Measurements from ENCODE around the gene ARHGAP10.

ARHGAP10 gene

GRCh38 chr4:147848634-147849033, 116.7 kb downstream of the ARHGAP10 start:
- TF ChIP-seq CTCF (IDR thresholded peaks at IDR 0.05; ENCODE audit: low read depth, low read length, missing control alignments): no peak
- no peak for DNase-seq (ENCODE audit: low read depth)
- H3K4me3 ChIP-seq (ENCODE audit: low read depth, low read length): no peak overlapping the region

- no peak for DNase-seq (ENCODE audit: low read depth)
- no peak overlapping the region for H3K4me3 ChIP-seq (ENCODE audit: low read depth, low read length)
- no peak for TF ChIP-seq CTCF (IDR thresholded peaks at IDR 0.05; ENCODE audit: low read depth, low read length, missing control alignments)
Observed at GRCh38 chr4:147851135-147851534, 119.2 kb downstream of the ARHGAP10 start.

GRCh38 chr4:147853706-147854105, 121.8 kb downstream of the ARHGAP10 start:
- no peak for TF ChIP-seq CTCF (IDR thresholded peaks at IDR 0.05; ENCODE audit: low read depth, low read length, missing control alignments)
- no peak for DNase-seq (ENCODE audit: low read depth)
- H3K4me3 ChIP-seq (ENCODE audit: low read depth, low read length): no peak overlapping the region

- no peak for TF ChIP-seq CTCF (IDR thresholded peaks at IDR 0.05; ENCODE audit: low read depth, low read length, missing control alignments)
- no peak for DNase-seq (ENCODE audit: low read depth)
- H3K4me3 ChIP-seq (ENCODE audit: low read depth, low read length): no peak overlapping the region
Observed at GRCh38 chr4:147854154-147854553, 122.3 kb downstream of the ARHGAP10 start.

GRCh38 chr4:147855571-147856009, 123.7 kb downstream of the ARHGAP10 start:
- H3K4me3 ChIP-seq (ENCODE audit: low read depth, low read length): no peak overlapping the region
- no peak for DNase-seq (ENCODE audit: low read depth)
- no peak for TF ChIP-seq CTCF (IDR thresholded peaks at IDR 0.05; ENCODE audit: low read depth, low read length, missing control alignments)

GRCh38 chr4:147860960-147861359, 129.1 kb downstream of the ARHGAP10 start:
- no peak for DNase-seq (ENCODE audit: low read depth)
- no peak overlapping the region for H3K4me3 ChIP-seq (ENCODE audit: low read depth, low read length)
- no peak for TF ChIP-seq CTCF (IDR thresholded peaks at IDR 0.05; ENCODE audit: low read depth, low read length, missing control alignments)

GRCh38 chr4:147862043-147862692, 130.3 kb downstream of the ARHGAP10 start:
- H3K4me3 ChIP-seq (ENCODE audit: low read depth, low read length): no peak overlapping the region

More at GRCh38 chr4:147862043-147862692, 130.3 kb downstream of the ARHGAP10 start:
- DNase-seq (ENCODE audit: low read depth): no peak
- TF ChIP-seq CTCF (IDR thresholded peaks at IDR 0.05; ENCODE audit: low read depth, low read length, missing control alignments): no peak
